K562 (cell line): ENCODE data around the gene PSMD2. TPM values are rescaled to one million over a fixed set of nuclear protein-coding genes. Genes with fewer than 3 reads are reported as not detected.

Experiments
- ADNP ChIP-seq: fragments of 200-800 bp; sonication (Bioruptor generic); IDR thresholded peaks from 2 replicates; pipeline ENCODE4 v1.6.1; 2016; ENCODE audit warnings: missing genetic modification characterization, missing compliant biosample characterization
- BCL6 ChIP-seq: fragments of 250-450 bp; sonication (Bioruptor Pico); IDR thresholded peaks from 2 replicates; pipeline ENCODE4 v1.4.0; 2020
- BRCA1 ChIP-seq, 2 experiments: fragments of 450-650 bp in 1 of 2; sonication (generic) in 1 of 2; formaldehyde crosslinking in 1 of 2; IDR thresholded peaks; 2 replicates each; pipeline versions ENCODE4 v1.5.0 to v1.6.1; 2017 to 2020; ENCODE audit warnings: mild to moderate bottlenecking in 1 of 2, missing genetic modification reagents in 1 of 2
- CHD1 ChIP-seq: fragments of 200-600 bp; sonication (generic); IDR thresholded peaks from one replicate; pipeline ENCODE4 v1.6.1; 2012; ENCODE audit warnings: mild to moderate bottlenecking, moderate library complexity, low read length, inconsistent platforms
- CREBBP ChIP-seq: IDR thresholded peaks from one replicate; pipeline ENCODE4 v1.6.1; 2012; ENCODE audit warnings: low read depth, mild to moderate bottlenecking, control low read depth, inconsistent platforms, low read length
- FOXO4 ChIP-seq: fragments of 450-650 bp; formaldehyde crosslinking; IDR thresholded peaks from 2 replicates; pipeline ENCODE4 v1.4.0; 2020; ENCODE audit warnings: mild to moderate bottlenecking, moderate library complexity
- KAT7 ChIP-seq: sonication (generic); formaldehyde crosslinking; IDR thresholded peaks from 2 replicates; pipeline ENCODE4 v1.8.0; 2022; ENCODE audit warnings: missing genetic modification reagents, mild to moderate bottlenecking, borderline replicate concordance
- KDM5B ChIP-seq: fragments of 200-600 bp; sonication (generic); IDR thresholded peaks from 2 replicates; pipeline ENCODE4 v1.6.1; 2012; ENCODE audit warnings: low read depth, mild to moderate bottlenecking, moderate library complexity, low read length, control low read depth, inconsistent platforms; ENCODE audit not compliant: insufficient replicate concordance
- NCOR1 ChIP-seq: fragments of 450-650 bp; IDR thresholded peaks from 2 replicates; pipeline ENCODE4 v1.6.1; 2016; ENCODE audit warnings: mild to moderate bottlenecking, moderate library complexity
- NR4A1 ChIP-seq, 2 experiments: fragments of 250-450 bp in 1 of 2; fragments of 450-650 bp in 1 of 2; sonication (Bioruptor Pico) in 1 of 2; IDR thresholded peaks; 2 replicates each; pipeline versions ENCODE4 v1.4.0 to v1.6.1; 2016 to 2020; ENCODE audit warnings: mild to moderate bottlenecking in 2 of 2, missing compliant biosample characterization in 1 of 2, missing genetic modification characterization in 1 of 2, moderate library complexity in 1 of 2
- PTTG1 ChIP-seq: fragments of 450-650 bp; IDR thresholded peaks from 2 replicates; pipeline ENCODE4 v1.6.1; 2016; ENCODE audit warnings: low read depth, mild to moderate bottlenecking, missing genetic modification characterization, missing compliant biosample characterization
- RFX7 ChIP-seq: fragments of 250-450 bp; sonication (Bioruptor Pico); IDR thresholded peaks from 2 replicates; pipeline ENCODE4 v1.5.1; 2021; ENCODE audit warnings: mild to moderate bottlenecking
- RREB1 ChIP-seq: fragments of 250-450 bp; sonication (Bioruptor Pico); IDR thresholded peaks from 2 replicates; pipeline ENCODE4 v1.4.0; 2020
- SREBF2 ChIP-seq: sonication (generic); formaldehyde crosslinking; IDR thresholded peaks from 2 replicates; pipeline ENCODE4 v1.4.0; 2020; ENCODE audit warnings: mild to moderate bottlenecking, missing genetic modification reagents
- SRSF9 ChIP-seq: fragments of 200-400 bp; formaldehyde crosslinking; IDR thresholded peaks from 2 replicates; pipeline ENCODE4 v1.6.1; 2017; ENCODE audit warnings: low read depth, low read length, borderline replicate concordance
- TAF9B ChIP-seq: fragments of 450-650 bp; IDR thresholded peaks from 2 replicates; pipeline ENCODE4 v1.6.1; 2018; ENCODE audit warnings: mild to moderate bottlenecking; ENCODE audit not compliant: partially characterized antibody
- TFAP4 ChIP-seq: sonication (generic); formaldehyde crosslinking; IDR thresholded peaks from 2 replicates; pipeline ENCODE4 v1.8.0; 2022; ENCODE audit warnings: missing genetic modification reagents, mild to moderate bottlenecking, moderate library complexity, borderline replicate concordance
- U2AF1 ChIP-seq: fragments of 200-400 bp; formaldehyde crosslinking; optimal IDR thresholded peaks from 2 replicates; pipeline ENCODE3; 2017; ENCODE audit warnings: mild to moderate bottlenecking, low read depth, low read length, moderate library complexity
- ZBTB17 ChIP-seq: fragments of 450-650 bp; formaldehyde crosslinking; IDR thresholded peaks from 2 replicates; pipeline ENCODE4 v1.4.0; 2020; ENCODE audit warnings: mild to moderate bottlenecking
- ZSCAN32 ChIP-seq: fragments of 450-650 bp; formaldehyde crosslinking; IDR thresholded peaks from 2 replicates; pipeline ENCODE4 v1.4.0; 2020; ENCODE audit warnings: mild to moderate bottlenecking, moderate library complexity
- polyA plus RNA-seq, 8 experiments: library from polyadenylated mRNA; depleted of rRNA in 4 of 8; stranded (reverse) in 5 of 8; unstranded in 3 of 8; fragments of >200 nt; fragmentation: Nextera tagmentation in 2 of 8; fragmentation: Illumina TruSeq in 1 of 8; extraction: Ambion mirVana in 2 of 8; extraction: Trizol in 1 of 8; gene quantifications; 2 replicates each; pipeline versions ENCODE4 v1.2.1 to v1.2.3, GENCODE V29; 2011 to 2014; ENCODE audit warnings: inconsistent platforms in 1 of 8, missing spikeins in 1 of 8
- total RNA-seq, 7 experiments: library from RNA; depleted of rRNA in 6 of 7; stranded (reverse); fragments of >200 nt in 6 of 7; fragmentation: Illumina TruSeq in 2 of 7; extraction: Trizol in 2 of 7; gene quantifications; 2 replicates each; pipeline versions ENCODE4 v1.2.1 to v1.2.3, GENCODE V29; 2011 to 2021; ENCODE audit warnings: low replicate concordance in 1 of 7

The PSMD2 gene
- total and polyA plus RNA-seq, 9 of the 15 experiments (the other 6 are each of a cell fraction or from before 2014, with no cell fraction given): 152 to 484 (median 295) TPM

GRCh38 chr3:184336547-184337398 is 37.7 kb downstream of the PSMD2 start (continued):
- TF ChIP-seq RFX7 (CRISPR knock-in tag): no peak
- no peak for TF ChIP-seq ADNP (tag)
- TF ChIP-seq NR4A1 (CRISPR knock-in tag; IDR thresholded peaks at IDR 0.05): no peak
- no peak for TF ChIP-seq NR4A1 (tag; IDR thresholded peaks at IDR 0.05)
- no peak for TF ChIP-seq SREBF2 (CRISPR knock-in tag)
- TF ChIP-seq BCL6 (CRISPR knock-in tag): no peak
- TF ChIP-seq SRSF9: no peak
- TF ChIP-seq ZSCAN32 (CRISPR knock-in tag): no peak
- no peak for TF ChIP-seq CREBBP
- no peak for TF ChIP-seq TAF9B
- TF ChIP-seq PTTG1 (tag): no peak
- TF ChIP-seq BRCA1 (IDR thresholded peaks at IDR 0.05): no peak
- TF ChIP-seq BRCA1 (CRISPR knock-in tag; IDR thresholded peaks at IDR 0.05): 0 out of 2 replicates have a peak, but pooled peaks have one; percentile 51
- TF ChIP-seq CHD1: peak; percentile 2
- TF ChIP-seq FOXO4 (CRISPR knock-in tag): no peak
- TF ChIP-seq KAT7 (CRISPR knock-in tag): no peak
- TF ChIP-seq KDM5B: peak; percentile 18
- no peak for TF ChIP-seq U2AF1
- TF ChIP-seq NCOR1: no peak
- no peak for TF ChIP-seq ZBTB17 (CRISPR knock-in tag)
- TF ChIP-seq RREB1: 0 out of 2 replicates have a peak, but pooled peaks have one; percentile 32
- TF ChIP-seq TFAP4: peak; percentile 86
